ENCODE measurements around the gene HES1. TPM values are rescaled to one million over a fixed set of nuclear protein-coding genes. Genes with fewer than 3 reads are reported as not detected.

Gene HES1
- total and polyA plus RNA-seq, 10 of the 15 experiments (the other 5 are each of a cell fraction or from before 2014, with no cell fraction given): 0.46 to 5.3 (median 2.3) TPM

DNA sequence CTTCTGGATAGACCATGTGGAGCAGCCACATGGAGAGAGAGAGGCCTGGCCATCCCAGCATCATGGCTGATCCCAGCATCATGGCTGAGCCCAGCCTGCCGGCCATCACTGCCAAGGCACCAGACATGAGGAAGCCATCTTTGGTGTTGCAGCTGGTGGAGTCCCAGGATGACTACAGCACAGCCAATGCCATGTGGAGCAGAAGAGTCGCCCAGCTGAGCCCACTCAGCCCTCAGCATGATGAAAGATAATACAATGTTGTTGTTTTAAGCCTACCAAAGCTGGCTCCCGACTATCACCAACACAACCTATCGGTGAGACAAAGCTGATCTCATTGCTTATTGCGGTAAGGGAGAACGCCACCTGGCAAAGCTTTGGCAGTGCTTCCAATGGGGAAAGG, 18.4 kb downstream of the HES1 start:
- H3K9ac ChIP-seq (ENCODE audit: control insufficient read depth, insufficient read depth, low read length): no peak overlapping the region
- H3K79me2 ChIP-seq (ENCODE audit: control insufficient read depth, insufficient read depth, low read length): no peaks in the 10 kb centered on the region
- H3K4me2 ChIP-seq (ENCODE audit: control insufficient read depth, insufficient read depth): no peak overlapping the region
- H3K9me3 ChIP-seq (replicated peaks; ENCODE audit: control insufficient read depth, insufficient read depth, low read length): no peaks in the 10 kb centered on the region; the same call in 1 of the 3 replicates
- SMC1A ChIA-PET (ENCODE audit: uncharacterized antibody, unreplicated experiment): no interaction called here
- no peaks in the 10 kb centered on the region for H4K20me1 ChIP-seq (ENCODE audit: control insufficient read depth, insufficient read depth)
- no peak overlapping the region for H3K4me3 ChIP-seq
- POLR2A ChIA-PET: interaction anchor here (0.6 kb wide), 1 partner anchor 15 kb away, joined by 3 read pairs; no protein-coding TSS in a partner anchor
- 0 out of 4 replicates have a peak, but pooled peaks cover 2 to 3% of the 10 kb centered on the region in 2 experiments for H3K27me3 ChIP-seq (replicated peaks in 1 of 2; ENCODE audit: control insufficient read depth in 2 of 2, insufficient read depth in 2 of 2, low read length in 1 of 2)
- no peak overlapping the region for H3K27ac ChIP-seq (ENCODE audit: control insufficient read depth, insufficient read depth)
- RAD21 ChIA-PET (ENCODE audit: unreplicated experiment): interaction anchor here (1.1 kb wide), 1 partner anchor 24 kb away, joined by 3 read pairs; no protein-coding TSS in a partner anchor
- ATAC-seq (no peak), DNase-seq (ENCODE audit: low read depth, low spot score) (no peak), FAIRE-seq (no peak)
- no peak overlapping the region for H2AFZ ChIP-seq (ENCODE audit: control insufficient read depth, low read depth, low read length)
- 76% methylated on average over 6 of the region's 6 CpGs for WGBS (ENCODE audit: insufficient coverage, insufficient replicate concordance, low lambda C conversion rate, missing lambda C conversion rate)
- no TSS peak for BruUV-seq (replicated peaks)
- CTCF ChIA-PET: interaction anchor here (1.2 kb wide), 1 partner anchor 13 kb away, joined by 3 read pairs; no protein-coding TSS in a partner anchor
- H3K36me3 ChIP-seq (ENCODE audit: control insufficient read depth in 2 of 2, insufficient read depth in 2 of 2, low read length in 1 of 2): no peaks in the 10 kb centered on the region
- H3K4me1 ChIP-seq (ENCODE audit: control insufficient read depth, insufficient read depth, low read length): no peaks in the 10 kb centered on the region
- in situ Hi-C loops (cut with MboI): no loop called here
- intact Hi-C loops (cut with micrococcal nuclease; ENCODE audit: unreplicated experiment): no loop called here
- no peak for TF ChIP-seq CEBPZ (IDR thresholded peaks at IDR 0.05; ENCODE audit: low read depth, low read length)
- no peak for TF ChIP-seq POU2F2 (IDR thresholded peaks at IDR 0.05; ENCODE audit: borderline replicate concordance, low read depth, low read length)
- TF ChIP-seq NR2F1 (conservative IDR thresholded peaks at IDR 0.05): no peak
- no peak for TF ChIP-seq FOXM1 (IDR thresholded peaks at IDR 0.05; ENCODE audit: low read depth, low read length)
- no peak for TF ChIP-seq CREM (IDR thresholded peaks at IDR 0.05; ENCODE audit: low read depth)
- no peak for TF ChIP-seq BRCA1 (IDR thresholded peaks at IDR 0.05; ENCODE audit: low read depth, low read length)
- TF ChIP-seq SIN3A (IDR thresholded peaks at IDR 0.05; ENCODE audit: low read depth, low read length): no peak
- no peak for TF ChIP-seq BMI1 (IDR thresholded peaks at IDR 0.05; ENCODE audit: borderline replicate concordance)
- TF ChIP-seq, protein P1, sequence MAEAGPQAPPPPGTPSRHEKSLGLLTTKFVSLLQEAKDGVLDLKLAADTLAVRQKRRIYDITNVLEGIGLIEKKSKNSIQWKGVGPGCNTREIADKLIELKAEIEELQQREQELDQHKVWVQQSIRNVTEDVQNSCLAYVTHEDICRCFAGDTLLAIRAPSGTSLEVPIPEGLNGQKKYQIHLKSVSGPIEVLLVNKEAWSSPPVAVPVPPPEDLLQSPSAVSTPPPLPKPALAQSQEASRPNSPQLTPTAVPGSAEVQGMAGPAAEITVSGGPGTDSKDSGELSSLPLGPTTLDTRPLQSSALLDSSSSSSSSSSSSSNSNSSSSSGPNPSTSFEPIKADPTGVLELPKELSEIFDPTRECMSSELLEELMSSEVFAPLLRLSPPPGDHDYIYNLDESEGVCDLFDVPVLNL (IDR thresholded peaks at IDR 0.05; ENCODE audit: low read depth, low read length): no peak
- no peak for TF ChIP-seq RBBP5 (conservative IDR thresholded peaks at IDR 0.05)
- TF ChIP-seq, protein P2, sequence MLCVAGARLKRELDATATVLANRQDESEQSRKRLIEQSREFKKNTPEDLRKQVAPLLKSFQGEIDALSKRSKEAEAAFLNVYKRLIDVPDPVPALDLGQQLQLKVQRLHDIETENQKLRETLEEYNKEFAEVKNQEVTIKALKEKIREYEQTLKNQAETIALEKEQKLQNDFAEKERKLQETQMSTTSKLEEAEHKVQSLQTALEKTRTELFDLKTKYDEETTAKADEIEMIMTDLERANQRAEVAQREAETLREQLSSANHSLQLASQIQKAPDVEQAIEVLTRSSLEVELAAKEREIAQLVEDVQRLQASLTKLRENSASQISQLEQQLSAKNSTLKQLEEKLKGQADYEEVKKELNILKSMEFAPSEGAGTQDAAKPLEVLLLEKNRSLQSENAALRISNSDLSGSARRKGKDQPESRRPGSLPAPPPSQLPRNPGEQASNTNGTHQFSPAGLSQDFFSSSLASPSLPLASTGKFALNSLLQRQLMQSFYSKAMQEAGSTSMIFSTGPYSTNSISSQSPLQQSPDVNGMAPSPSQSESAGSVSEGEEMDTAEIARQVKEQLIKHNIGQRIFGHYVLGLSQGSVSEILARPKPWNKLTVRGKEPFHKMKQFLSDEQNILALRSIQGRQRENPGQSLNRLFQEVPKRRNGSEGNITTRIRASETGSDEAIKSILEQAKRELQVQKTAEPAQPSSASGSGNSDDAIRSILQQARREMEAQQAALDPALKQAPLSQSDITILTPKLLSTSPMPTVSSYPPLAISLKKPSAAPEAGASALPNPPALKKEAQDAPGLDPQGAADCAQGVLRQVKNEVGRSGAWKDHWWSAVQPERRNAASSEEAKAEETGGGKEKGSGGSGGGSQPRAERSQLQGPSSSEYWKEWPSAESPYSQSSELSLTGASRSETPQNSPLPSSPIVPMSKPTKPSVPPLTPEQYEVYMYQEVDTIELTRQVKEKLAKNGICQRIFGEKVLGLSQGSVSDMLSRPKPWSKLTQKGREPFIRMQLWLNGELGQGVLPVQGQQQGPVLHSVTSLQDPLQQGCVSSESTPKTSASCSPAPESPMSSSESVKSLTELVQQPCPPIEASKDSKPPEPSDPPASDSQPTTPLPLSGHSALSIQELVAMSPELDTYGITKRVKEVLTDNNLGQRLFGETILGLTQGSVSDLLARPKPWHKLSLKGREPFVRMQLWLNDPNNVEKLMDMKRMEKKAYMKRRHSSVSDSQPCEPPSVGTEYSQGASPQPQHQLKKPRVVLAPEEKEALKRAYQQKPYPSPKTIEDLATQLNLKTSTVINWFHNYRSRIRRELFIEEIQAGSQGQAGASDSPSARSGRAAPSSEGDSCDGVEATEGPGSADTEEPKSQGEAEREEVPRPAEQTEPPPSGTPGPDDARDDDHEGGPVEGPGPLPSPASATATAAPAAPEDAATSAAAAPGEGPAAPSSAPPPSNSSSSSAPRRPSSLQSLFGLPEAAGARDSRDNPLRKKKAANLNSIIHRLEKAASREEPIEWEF (IDR thresholded peaks at IDR 0.05; ENCODE audit: insufficient replicate concordance, low read depth, low read length): no peak

Measured in GM12878 (cell line).